CD4-positive, alpha-beta T cell treated with Interleukin-6 at 100 ng/mL for 8 hours (primary cell): ENCODE measurements around the gene UNC119B.
"Not testable (repeated sequence)": the region's sequence is repeated elsewhere in the genome, so short reads cannot be mapped to it uniquely, and the experiment has no call there.

Experiments
- DNase-seq: peaks from one replicate; pipeline ENCODE4 v3.0.0-alpha.2; 2020; ENCODE audit warnings: mixed read lengths, low spot score

UNC119B gene

DNA sequence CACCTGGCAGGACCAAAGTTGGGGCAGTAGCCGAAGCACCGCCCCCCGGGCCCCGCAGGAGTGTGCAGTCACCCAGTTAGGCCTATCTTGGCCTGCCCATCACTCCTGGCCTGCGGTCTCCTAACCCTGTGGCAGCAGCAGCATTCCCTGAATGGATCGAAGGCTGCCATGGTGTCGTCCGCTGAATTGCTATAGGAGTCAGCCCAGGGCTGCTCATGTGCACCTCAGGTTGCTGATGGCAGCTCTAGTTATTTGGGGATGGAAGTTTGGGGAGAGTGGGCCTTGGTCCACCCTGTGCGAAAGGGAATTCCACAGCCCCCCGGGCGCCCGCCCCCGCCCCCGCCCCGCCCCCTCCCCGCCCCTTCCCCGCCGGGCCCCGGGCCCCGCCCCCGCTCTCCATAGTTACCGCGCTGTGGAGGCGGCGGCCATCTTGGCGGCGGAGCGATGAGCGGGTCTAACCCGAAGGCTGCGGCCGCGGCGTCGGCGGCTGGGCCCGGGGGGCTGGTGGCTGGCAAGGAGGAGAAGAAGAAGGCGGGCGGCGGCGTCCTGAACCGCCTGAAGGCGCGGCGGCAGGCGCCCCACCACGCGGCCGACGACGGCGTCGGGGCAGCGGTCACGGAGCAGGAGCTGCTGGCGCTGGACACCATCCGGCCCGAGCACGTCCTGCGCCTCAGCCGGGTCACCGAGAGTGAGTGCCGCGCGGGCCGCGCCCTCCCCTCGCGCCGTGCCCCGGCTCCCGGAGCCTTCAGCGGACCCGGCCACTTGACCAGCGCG, at the start of gene UNC119B:
TSS of gene UNC119B (plus strand) at position 428 of the 774 bp plus-strand sequence. CDS start at position 445, 17 bp downstream.
- DNase-seq = peak; percentile 63

DNA sequence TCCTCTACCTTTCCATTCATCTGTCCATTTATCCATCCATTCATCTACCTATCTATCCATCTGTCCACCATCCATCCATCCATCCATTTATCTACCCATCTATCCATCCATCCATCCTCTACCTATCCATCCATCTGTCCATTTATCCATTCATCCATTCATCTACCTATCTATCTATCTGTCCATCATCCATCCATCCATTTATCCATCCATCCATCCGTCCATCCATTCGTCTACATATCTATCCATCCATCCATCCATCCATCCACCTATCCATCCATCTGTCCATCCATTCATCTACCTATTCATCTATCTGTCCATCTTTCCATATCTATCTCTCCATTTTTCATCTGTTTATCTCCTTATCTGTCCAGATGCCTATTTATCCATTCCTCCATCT, 48.8 kb upstream of the UNC119B start:
- DNase-seq = no peak

DNA sequence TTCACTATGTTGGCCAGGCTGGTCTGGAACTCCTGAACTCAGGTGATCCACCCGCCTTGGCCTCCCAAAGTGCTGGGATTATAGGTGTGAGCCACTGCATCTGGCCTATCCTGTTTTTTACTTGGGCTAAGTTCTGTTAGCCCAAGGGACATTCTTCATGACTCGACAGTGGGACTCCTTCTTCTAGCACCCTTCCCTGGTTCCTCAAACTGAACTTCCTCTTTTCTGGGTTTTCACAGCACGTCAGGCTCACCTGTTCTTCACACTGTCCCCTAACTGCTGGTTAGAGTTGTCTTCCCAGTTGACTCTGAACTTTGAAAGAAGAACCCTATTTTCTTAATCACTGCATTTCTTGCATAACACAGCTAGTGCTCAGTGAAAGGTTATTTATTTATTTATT, 47.4 kb upstream of the UNC119B start:
- DNase-seq = no peak

DNA sequence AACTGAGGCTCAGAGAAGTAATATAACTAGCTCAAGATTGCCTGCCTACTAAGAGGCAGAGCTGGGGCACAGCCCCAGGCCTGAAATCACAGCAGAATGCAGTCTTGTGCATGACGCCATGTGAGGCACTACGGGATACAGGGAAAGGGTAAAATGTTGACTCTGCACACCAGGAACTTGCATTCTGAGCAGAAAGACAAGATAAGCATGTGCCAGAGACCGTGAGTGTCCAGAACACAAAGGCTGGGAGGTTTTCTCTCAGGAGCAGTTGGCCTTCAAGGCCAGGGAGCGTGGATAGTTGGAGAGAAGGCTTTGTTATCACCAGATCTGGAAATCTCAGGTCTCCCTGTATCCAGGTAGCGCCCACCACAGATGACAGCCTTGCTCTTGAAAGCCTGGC, 46.5 kb upstream of the UNC119B start:
- no peak for DNase-seq

DNA sequence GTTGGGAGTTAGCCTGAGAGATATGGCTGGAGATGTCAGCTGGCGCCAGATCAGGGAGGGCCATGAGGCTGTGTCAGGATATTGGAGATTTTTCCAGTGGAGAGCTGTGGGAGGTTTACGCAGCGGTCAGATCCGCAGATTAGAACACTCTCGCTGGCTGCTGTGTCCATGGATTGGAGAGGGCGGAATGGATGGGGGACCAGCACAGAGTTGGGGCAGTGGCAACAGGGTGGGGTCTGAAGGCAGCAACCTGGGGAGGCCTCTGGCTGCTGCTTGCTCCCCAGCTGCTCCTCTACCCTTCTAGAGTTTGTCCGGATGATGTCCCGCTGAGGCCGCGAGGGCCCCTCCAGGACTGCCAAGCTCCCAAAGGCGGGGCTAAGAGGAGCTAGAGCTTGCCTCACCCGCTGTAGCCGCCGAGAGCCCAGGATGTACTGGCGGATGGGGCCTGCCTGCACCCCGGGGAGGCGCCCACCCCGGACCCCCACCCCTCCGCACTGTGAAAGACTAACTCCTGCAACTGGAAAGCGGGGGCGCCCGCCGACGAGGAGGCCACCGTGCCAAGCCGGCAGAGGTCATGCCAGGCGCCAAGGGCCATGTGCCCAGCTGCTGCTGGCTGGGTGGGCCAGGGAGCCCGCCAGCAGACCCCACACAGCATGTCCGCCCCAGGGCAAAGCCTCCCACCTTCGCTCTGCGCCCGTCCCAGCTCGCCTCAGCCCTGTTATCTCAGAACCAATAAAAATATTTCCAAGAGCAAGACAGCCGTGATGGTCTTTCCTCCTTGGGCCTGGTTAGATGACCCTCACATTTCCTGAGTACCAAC, 43.5 kb upstream of the UNC119B start:
- no peak for DNase-seq

DNA sequence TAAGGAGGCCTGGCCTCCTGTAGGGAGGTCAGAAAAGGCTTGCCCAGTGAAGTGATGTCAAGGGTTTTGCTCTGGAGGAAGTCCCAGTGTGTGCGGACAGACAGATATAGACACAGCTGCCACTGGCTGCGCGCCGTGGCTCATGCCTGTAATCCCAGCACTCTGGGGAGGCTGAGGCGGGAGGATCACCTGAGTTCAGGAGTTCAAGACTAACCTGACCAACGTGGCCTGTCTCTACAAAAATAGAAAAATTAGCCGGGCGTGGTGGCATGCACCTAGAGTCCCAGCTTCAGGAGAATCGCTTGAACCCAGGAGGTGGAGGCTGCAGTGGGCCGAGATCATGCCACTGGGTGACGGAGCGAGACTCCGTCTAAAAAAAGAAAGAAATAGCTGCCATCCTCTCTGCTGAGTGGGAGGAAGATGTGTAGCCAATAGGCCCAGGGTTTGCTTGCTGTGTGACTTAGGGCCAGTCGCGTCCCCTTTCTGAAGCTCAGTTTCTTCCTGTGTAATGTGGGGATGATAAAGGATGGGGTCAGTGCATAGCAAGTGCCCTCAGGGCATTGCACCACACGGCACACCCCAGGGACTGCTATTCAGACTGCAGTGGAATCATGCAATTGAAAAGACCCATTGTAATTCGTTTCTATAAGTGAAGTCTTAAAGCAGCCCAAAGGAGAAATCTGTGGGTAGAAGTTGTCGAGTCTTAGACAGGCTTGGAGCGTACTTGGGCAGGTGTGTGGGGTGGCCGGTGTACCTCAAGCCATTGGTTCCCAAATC, 42.0 kb upstream of the UNC119B start:
- no peak for DNase-seq

DNA sequence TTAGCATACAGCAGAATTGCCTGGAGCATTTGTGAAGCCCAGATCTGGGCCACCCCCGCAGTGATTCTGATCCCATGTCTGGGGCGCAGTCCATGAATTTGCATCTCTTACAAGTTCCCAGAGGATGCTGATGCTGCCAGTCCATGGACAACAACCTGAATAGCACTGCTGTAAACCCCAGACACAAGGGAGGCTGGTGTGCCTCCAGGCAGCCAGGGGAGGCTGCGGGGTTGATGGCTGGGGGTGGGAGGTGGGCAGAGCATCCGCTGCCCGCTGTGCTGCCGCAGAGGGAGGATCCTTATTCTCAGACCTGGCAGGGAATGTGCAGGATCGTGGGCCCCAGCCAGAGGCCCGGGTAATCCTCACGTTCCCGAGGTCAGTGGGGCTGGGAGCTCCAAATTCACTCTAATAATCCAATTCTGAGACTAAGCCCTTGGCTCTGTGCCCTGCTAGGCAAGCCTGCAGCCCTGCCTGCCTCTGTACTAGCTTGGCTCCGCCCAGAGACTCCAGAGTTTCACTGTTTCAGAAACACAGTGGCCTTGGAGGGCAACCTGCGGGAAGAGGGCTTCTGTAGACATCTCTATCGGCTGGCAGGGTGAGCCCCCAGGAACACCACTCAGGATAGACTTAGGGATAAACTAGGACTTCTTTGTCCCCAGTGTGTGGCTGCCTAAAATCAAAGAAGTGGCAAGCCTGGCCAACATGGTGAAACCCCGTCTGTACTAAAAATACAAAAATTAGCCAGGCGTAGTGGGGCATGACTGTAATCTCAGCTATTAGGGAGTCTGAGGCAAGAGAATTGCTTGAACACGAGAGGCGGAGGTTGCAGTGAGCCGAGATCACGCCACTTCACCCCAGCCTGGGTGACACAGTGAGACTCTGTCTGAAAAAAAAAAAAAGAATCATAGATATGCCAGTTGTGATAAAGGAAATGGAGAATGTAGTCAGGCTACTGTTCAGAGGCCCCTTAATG, 41.1 kb upstream of the UNC119B start:
- DNase-seq = no peak

DNA sequence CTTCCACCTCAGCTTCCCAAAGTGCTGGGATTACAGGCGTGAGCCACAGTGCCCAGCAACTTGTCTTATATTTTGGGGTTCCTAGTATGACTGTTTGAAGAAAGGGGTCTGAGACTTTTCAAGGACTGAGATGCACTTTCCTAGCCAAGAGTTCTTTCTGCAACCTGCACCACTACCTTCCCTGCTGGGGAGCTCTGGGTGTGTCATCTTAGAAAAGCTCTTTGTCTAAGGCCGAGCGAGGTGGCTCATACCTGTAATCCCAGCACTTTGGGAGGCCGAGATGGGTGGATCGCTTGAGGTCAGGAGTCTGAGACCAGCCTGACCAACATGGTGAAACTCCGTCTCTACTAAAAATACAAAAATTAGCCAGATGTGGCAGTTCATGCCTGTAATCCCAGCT, 40.0 kb upstream of the UNC119B start:
- DNase-seq = not testable (repeated sequence)

DNA sequence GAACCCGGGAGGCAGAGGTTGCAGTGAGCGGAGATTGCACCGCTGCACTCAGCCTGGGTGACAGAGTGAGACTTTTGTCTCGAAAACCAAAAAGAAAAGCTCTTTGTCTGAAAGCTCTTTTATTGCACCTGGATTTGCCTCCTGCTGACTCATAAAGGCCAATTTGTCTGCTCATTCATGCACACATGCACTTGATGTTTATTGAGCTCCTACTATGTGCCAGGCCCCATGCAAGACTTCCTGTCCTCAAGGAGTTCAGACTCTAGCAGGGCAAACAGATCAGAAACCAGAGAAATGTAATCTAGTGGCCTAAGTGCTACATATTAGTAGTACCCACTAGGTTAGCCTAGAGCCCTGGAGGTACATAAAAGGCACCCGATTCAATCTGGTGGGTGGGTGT, 39.6 kb upstream of the UNC119B start:
- DNase-seq = no peak

DNA sequence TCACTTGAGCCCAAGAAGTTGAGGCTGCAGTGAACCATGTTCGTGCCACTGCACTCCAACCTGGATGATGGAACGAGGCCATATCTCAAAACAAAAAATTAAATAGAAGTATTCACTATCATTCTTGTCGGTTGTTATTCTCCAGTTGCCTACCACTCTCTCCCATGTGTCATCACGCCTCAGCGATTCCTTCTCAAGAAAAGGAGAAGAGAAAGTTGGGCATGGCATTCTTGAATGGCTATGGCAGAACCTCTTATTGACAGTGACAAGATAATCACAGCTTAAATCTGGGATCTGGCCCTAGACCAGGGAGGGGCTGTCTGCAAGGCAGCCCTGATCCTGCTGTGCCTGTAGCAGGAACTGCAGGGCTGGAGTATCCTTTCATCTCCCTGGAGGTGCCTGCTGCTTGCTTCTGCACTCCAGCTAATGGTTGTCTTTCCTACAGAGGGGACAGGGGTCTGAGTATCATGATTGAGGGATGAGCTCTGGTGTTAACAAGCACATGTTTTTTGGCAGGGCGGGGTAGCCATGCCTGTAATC, 36.1 kb upstream of the UNC119B start:
- DNase-seq = no peak

DNA sequence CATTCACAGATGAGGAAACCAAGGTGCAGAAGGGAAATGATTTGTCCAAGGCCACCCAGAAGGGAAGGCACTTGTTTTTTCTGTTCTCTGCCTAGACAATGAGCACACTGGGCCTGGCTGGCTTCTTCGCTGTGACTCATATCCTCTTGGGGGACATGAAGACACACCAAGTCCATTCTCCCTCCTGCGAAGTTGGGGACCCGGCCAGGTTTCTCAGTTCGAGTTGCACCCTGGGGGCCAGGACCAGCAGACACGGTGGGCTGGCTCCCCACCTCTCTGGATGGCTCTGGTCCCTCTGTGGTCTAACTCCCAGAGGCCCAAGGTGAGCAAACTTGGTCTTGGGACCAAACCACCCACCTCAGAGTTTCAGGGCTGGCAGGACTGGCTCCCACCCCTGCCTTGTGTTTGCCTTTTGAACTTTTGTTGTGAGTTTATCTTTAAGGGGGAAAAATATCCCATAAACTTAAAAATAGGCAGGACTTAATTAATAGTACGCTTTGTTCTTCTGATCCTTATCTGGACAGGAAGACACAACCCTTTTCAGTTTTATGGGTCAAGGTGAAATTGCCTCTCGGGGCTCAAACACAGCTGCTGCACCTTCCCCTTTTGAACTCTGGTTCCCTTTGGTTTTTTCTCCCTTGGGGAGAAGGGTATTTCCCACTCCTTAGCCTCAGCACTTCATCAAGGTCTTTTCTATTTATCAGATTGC, 32.3 kb upstream of the UNC119B start:
- DNase-seq = no peak

DNA sequence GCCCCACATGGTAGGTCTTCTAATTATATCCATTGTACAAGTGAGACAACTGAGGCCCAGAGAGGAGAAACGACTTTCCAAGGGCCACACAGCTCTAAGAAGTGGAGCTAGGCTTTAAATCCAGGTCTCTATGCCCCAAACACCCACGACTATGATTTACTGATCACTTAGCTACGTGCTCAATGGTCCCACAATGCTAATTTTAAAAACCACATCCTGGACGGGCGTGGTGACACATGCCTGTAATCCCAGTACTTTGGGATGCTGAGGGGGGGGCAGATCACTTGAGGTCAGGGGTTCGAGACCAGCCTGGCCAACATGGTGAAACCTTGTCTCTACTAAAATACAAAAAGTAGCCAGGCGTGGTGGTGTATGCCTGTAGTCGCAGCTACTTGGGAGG, 31.7 kb upstream of the UNC119B start:
- DNase-seq = no peak

DNA sequence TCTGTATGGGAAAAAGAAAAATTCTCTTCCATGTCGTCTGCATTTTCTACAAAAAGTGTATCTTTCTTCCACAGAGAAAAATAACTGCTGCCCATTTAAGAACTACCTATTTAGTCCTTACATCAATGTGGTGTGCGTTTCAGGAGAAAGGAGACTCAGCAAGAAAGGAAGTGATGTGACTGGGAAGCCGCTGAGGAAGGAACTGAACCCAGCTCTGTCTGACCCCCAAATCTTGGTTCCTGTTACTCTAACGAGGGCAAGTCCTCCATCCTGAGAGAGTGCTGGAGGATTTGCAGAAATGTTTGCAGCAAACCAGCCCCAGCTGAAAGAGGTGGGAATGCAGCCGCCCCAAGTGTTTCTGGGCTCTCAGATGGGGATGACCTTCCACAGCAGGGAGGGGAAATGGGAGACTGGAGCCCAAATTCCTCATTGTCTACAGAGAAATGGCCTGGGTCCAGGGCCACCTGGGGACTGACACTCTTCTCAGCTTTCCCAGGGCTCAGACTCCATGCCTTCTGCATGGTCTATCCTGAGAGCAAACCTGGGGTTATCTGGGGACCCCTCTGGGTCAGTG, 30.0 kb upstream of the UNC119B start:
- no peak for DNase-seq

DNA sequence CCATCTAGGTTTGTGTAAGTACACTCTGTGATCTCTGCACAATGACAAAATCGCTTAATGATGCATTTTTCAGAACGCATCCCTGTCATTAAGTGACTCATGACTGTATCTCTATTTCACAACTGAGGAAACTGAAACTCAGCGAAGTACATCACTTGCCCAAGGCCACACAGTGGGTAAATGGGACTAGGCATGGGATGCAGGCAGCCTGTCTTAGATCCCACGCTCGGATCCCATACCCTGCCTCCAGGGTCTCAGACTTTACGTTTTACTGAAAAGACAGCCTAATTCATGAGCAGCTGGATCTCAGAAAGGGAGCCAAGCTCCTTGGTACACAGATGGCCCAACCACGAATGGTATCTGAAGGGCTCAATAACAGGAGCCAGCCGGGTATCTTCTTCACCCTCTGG, 25.7 kb upstream of the UNC119B start:
- no peak for DNase-seq

DNA sequence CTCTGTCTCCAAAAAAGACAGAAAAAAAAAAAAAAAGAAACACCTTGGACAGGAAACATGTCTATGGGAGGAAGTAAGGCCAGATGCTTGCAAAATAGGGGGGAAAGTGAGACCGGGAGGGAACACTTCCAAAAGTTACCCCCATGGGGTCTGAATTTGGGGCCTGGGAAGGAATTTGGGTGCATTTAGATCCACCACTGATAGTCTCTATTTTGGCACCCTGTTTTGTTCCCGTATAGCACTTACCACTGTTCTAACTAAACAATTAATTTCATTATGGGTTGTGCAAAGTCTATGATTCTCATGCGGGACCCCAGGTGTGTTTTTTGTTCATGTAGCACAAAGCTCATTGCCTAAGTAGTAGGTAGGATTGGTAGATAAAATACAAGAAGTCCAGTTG, 24.7 kb upstream of the UNC119B start:
- no peak for DNase-seq

DNA sequence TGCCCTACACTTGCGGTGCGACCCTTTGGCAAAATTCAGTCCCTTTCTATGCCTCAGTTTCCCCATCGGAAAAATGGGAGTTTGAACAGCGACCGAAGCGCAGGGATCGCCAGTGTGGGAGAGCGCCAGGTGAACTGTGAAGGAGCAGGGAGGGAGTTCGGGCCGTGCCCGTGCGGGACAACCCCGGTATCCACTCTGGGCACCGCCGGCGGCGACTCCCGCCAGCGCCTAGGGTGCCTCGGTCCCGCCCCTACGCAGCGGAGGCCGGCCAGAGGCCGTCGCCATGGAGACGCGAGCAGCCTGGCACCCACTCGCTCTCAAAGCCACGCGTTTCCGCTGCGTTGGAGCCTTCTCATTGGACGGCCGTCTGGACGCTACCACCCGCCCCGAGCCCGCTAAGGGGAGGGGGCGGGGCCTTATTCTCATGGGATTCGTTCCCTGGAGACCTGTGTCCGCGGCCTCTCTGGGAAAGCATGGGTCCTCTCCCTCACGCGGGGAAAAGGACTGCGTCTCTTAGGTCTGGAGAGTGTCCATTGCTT, 24.0 kb upstream of the UNC119B start:
- peak; percentile 98 for DNase-seq

DNA sequence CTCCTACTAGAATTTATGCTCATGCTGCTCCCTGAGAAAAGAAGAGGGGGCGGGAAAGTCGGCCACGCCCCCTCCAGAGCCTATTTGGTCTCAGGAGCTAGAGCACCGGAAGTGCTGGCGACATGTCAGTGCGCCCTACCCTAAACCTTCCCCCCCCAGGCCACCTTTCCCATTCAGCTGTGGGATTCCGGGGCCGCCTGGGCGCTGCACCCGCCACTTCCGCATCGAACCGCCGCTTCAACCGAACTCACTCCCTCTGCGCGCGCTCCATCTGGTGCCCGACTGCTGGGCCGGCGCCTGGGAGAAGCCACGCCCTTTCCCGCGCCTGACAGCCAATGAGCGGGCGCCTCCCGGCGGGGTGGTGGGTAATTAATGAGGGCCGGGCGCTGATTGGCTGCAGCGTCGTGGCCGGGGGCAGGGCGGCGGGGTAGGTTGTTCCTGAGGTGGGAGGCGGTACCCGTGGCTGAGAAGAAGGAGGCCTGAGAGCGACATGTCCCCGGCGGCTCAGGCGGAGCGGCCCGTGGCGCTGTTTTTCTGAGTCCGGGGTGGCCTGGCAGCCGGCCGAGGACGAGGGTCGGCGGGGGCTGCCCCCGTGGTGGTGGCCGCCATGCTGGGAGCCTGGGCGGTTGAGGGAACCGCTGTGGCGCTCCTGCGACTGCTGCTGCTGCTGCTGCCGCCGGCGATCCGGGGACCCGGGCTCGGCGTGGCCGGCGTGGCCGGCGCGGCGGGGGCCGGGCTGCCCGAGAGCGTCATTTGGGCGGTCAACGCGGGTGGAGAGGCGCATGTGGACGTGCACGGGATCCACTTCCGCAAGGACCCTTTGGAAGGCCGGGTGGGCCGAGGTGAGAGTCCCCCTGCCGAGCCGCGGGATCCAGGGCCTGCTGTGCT, 23.3 kb upstream of the UNC119B start, which contains the start of gene MLEC:
TSS of gene MLEC (plus strand) at position 460 of the 888 bp plus-strand sequence. CDS start at position 608, 148 bp downstream.
- DNase-seq = peak; percentile 99

DNA sequence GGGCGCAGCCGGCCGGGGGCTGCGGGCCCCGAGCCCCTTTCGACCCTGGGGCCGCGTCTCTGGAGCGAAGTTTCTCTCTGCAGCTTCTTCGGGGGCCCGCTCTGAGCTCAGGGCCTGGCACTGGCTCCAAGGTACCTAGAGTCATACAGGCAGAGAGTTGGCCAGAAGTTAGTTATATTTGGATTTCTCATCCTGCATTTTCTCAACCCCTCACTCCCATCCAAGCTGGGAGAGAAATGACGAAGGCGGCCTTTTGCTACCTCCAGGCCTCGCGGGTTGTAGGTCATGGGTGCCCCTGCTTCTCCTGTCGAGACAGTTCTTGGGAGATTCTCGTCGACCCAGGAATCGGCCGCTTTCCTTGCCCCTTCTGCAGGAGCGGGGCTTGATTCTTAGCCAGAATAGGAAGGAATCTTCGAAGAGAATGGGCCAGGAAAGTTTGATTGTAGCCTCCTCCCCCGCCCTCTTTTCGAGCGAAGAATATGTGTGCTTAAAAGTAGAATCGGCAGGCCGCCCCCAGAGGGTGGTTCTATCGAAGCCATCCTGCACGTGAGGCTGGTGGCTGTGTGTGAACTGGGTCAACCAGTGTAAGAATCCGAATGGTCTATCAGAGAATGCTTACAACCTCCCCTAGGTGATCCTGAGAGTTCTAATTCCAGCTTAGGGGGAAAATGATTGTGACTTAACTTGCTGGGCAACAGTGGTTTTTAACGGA, 22.5 kb upstream of the UNC119B start:
- DNase-seq = peak; percentile 26
